ENCODE results near the gene RIBC2. TPM values are rescaled to one million over a fixed set of nuclear protein-coding genes. Genes with fewer than 3 reads are reported as not detected.
A peak's percentile ranks its signal among the peaks of the same experiment; 100 is the strongest.

Gene RIBC2
- total RNA-seq, 2 donors from 2014 or later = not detected

GRCh38 chr22:45469281-45470073 is 56.0 kb downstream of the RIBC2 start:
- Histone ChIP-seq H3K27me3 (no peaks in the 10 kb centered on the region), H3K4me1 (peaks cover 0 to 10% of the 10 kb centered on the region in 2 donors), H3K27ac (peak overlapping the region in 1 of 2 donors; percentile 38), H3K9me3 (peaks cover 0 to 7% of the 10 kb centered on the region in 2 donors), H3K36me3 (no peaks in the 10 kb centered on the region), H3K4me3 (no peak overlapping the region)
- no peak for TF ChIP-seq CTCF (IDR thresholded peaks at IDR 0.05)
- no peak for DNase-seq (ENCODE audit: low spot score)

- H3K4me1 ChIP-seq = peaks cover 0 to 18% of the 10 kb centered on the region in 2 donors
- TF ChIP-seq CTCF (IDR thresholded peaks at IDR 0.05) = no peak
- peaks cover 0 to 7% of the 10 kb centered on the region in 2 donors for H3K9me3 ChIP-seq
- no peaks in the 10 kb centered on the region for H3K27me3 ChIP-seq
- DNase-seq (ENCODE audit: low spot score) = no peak
- H3K27ac ChIP-seq = no peak overlapping the region
- no peak overlapping the region for H3K4me3 ChIP-seq
- no peaks in the 10 kb centered on the region for H3K36me3 ChIP-seq
These were observed 57.4 kb downstream of the RIBC2 start for GRCh38 chr22:45470871-45471270.

- H3K4me1 ChIP-seq = peaks cover 0 to 18% of the 10 kb centered on the region in 2 donors
- TF ChIP-seq CTCF (IDR thresholded peaks at IDR 0.05) = no peak
- H3K27ac ChIP-seq = no peak overlapping the region
- DNase-seq (ENCODE audit: low spot score) = no peak
- no peaks in the 10 kb centered on the region for H3K27me3 ChIP-seq
- H3K4me3 ChIP-seq = no peak overlapping the region
- H3K36me3 ChIP-seq = no peaks in the 10 kb centered on the region
- no peaks in the 10 kb centered on the region for H3K9me3 ChIP-seq
These were observed 58.9 kb downstream of the RIBC2 start for GRCh38 chr22:45472426-45472825.

GRCh38 chr22:45473626-45474237 is 60.2 kb downstream of the RIBC2 start:
- Histone ChIP-seq H3K9me3 (no peaks in the 10 kb centered on the region), H3K27me3 (no peaks in the 10 kb centered on the region), H3K27ac (peak overlapping the region; percentile 31 to 37), H3K36me3 (no peaks in the 10 kb centered on the region), H3K4me1 (peaks cover 0 to 18% of the 10 kb centered on the region in 2 donors), H3K4me3 (no peak overlapping the region)
- no peak for TF ChIP-seq CTCF (IDR thresholded peaks at IDR 0.05)
- DNase-seq (ENCODE audit: low spot score) = no peak

- Histone ChIP-seq H3K4me3 (no peak overlapping the region), H3K27ac (no peak overlapping the region), H3K27me3 (no peaks in the 10 kb centered on the region), H3K36me3 (no peaks in the 10 kb centered on the region), H3K9me3 (no peaks in the 10 kb centered on the region), H3K4me1 (peaks cover 0 to 18% of the 10 kb centered on the region in 2 donors)
- DNase-seq (ENCODE audit: low spot score) = no peak
- no peak for TF ChIP-seq CTCF (IDR thresholded peaks at IDR 0.05)
These were observed 61.7 kb downstream of the RIBC2 start for GRCh38 chr22:45475063-45475747.

All from right atrium auricular region (tissue), 2 donors.